HG02970 (cell line): ENCODE results near the gene SYS1.
A peak's percentile ranks its signal among the peaks of the same experiment; 100 is the strongest.

Experiments
- ATAC-seq: cut with Tn5 transposase; IDR thresholded peaks from one replicate; pipeline ENCODE4 v1.9.1; 2021; ENCODE audit warnings: mild to moderate bottlenecking, moderate library complexity, moderate number of reproducible peaks; ENCODE audit not compliant: unreplicated experiment, low FRiP score

Gene SYS1

GRCh38 chr20:45354423-45355208 lies 8.3 kb upstream of the SYS1 start:
- no peak for ATAC-seq

GRCh38 chr20:45355209-45356084 lies 7.5 kb upstream of the SYS1 start:
- no peak for ATAC-seq

GRCh38 chr20:45358282-45359068 lies 4.5 kb upstream of the SYS1 start:
- no peak for ATAC-seq

- ATAC-seq = no peak
These were observed 3.9 kb upstream of the SYS1 start for GRCh38 chr20:45359069-45359405.

- ATAC-seq = no peak
These were observed 3.4 kb upstream of the SYS1 start for GRCh38 chr20:45359406-45360148.

- no peak for ATAC-seq
These were observed 1.2 kb upstream of the SYS1 start for GRCh38 chr20:45361793-45362192.

GRCh38 chr20:45363611-45364492 lies 896 bp downstream of the SYS1 start:
- ATAC-seq = no peak

- ATAC-seq = no peak
These were observed 2.6 kb downstream of the SYS1 start for GRCh38 chr20:45365444-45365970.

GRCh38 chr20:45366192-45366591 lies 3.2 kb downstream of the SYS1 start:
- no peak for ATAC-seq

- no peak for ATAC-seq
These were observed 3.7 kb downstream of the SYS1 start for GRCh38 chr20:45366631-45367030.

GRCh38 chr20:45367126-45367525 lies 4.2 kb downstream of the SYS1 start:
- ATAC-seq = no peak

GRCh38 chr20:45368221-45368980 lies 5.4 kb downstream of the SYS1 start:
- peak; percentile 75 for ATAC-seq

GRCh38 chr20:45370571-45371160 lies 7.7 kb downstream of the SYS1 start:
- ATAC-seq = no peak

- no peak for ATAC-seq
These were observed 9.3 kb downstream of the SYS1 start for GRCh38 chr20:45372241-45372640.

- no peak for ATAC-seq
These were observed 9.8 kb downstream of the SYS1 start for GRCh38 chr20:45372646-45373352.

- no peak for ATAC-seq
These were observed 10.6 kb downstream of the SYS1 start for GRCh38 chr20:45373353-45374100.

GRCh38 chr20:45374101-45374467 lies 11.1 kb downstream of the SYS1 start:
- ATAC-seq = no peak
